GM13977 (cell line): ENCODE measurements around the gene VIPR2.

Experiments
- DNase-seq: peaks from one replicate; pipeline ENCODE4 v3.0.0; 2012; ENCODE audit warnings: low spot score
- CTCF ChIP-seq: IDR thresholded peaks from 2 replicates; pipeline ENCODE4 v1.5.1; 2012; ENCODE audit warnings: mild to moderate bottlenecking, control low read depth; ENCODE audit not compliant: insufficient read depth; ENCODE audit errors: extremely low read depth, missing control alignments
- in situ Hi-C: fragments of 300-500 bp; cut with MboI; formaldehyde crosslinking; loops from one replicate; pipeline ENCODE4 v1.12.0; 2022; ENCODE audit warnings: low sequenced_read_pairs, low pct_unique_long_range_greater_than_20kb, mixed read lengths, inconsistent platforms; ENCODE audit not compliant: unreplicated experiment

The VIPR2 gene

DNA sequence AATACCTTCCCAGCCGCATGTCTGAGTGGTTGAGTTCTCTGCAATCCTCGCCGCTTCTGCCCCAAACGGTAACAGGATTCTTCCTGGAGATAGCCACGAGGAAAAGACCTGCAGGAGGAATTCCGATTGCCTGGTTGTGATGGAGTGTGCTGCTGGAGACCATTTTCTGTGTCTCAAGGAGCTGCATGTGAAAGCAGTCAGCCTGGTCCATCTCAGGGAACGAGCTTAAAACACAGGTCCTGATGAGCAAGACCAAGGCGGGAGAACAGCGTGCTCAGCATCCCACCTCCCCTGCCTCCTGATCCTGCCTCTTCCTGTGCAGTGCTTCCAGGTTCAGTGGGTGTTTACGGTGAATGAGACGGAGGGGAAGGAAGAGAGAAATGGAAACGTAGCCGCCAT lies 26.5 kb downstream of the VIPR2 start:
- in situ Hi-C loops = no loop called here
- TF ChIP-seq CTCF = no peak
- DNase-seq = no peak

GRCh38 chr7:159117366-159118196 lies 27.1 kb downstream of the VIPR2 start:
- TF ChIP-seq CTCF = no peak
- in situ Hi-C loops = no loop called here
- DNase-seq = no peak

DNA sequence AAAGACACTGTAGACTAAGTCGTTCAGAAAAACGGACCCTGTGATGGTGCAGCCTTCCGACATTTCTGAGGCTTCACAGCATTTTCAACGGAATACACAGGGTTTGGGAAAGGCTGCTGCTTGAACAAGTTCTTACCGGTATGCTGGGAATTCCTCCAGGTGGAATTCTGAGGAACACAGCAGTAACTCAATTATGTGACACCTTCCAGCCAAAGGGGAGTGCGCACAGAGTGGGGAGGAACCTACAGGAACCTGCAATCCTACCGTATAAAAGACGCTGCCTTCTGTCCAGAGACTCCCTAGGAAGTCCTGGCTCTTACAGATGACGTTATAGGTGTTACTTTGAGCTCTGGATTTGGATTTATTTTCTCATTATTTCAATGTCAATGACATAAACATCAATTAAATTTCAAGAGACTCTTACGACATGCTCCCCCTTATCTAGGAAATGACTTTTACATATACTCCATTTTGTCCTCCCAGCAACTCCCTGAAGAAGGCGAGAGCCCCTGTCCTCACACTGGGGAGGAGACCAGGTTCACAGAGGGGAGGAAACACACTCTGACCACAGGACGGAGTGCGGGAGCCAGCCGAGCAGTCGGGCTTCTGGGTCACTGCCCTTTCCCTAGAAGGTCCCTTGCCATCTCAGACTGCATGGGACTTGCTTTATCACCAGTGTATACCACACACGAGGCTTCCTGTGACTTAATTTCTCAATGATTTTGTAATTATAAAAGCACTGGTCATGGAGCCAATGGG lies 27.9 kb downstream of the VIPR2 start:
- DNase-seq = no peak
- in situ Hi-C loops = no loop called here
- no peak for TF ChIP-seq CTCF

DNA sequence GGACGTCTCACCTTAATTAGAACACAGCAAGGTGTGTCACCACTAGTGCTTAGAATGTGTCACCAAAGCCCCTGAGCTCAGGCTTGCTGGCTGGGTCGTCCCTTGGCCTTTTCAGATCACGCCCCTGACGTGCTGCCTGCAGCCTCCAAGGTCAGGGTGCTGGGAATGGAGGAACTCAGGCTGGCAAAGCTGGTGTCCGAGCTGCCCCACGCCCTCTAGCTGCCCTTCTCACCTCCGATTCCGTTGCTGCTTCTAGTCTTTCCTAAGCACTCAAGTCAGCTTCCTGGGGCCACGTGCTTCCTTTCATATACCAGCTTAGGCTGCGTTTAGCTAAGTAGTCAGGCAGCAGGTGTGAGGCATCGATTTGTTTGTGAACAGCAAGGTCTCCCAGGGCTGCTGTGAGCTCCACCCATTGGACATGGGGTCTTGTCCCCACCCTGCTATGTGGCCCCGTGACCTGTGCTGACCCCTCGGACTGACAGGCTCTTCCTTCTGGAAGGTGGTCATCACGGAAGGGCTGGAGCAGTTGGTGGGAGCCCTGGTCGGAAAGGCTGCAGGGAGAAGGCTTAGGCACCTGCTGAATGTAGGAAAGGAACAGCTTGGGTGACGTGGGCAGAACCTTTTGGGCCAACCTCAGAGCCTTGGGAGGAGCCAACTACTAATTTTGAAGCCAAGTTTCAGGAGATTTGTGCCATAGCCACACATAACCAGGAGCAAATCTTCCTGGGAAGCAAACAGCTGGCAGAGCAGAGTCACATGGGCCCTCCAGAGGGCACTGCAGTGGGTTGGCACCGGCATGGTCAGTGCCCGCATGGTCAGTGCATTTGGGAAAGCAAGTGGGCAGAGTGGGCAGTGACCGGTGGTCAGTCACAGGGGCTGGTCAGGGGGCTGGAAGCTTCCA lies 28.8 kb downstream of the VIPR2 start:
- no peak for TF ChIP-seq CTCF
- no peak for DNase-seq
- in situ Hi-C loops = no loop called here

- DNase-seq = no peak
- in situ Hi-C loops = no loop called here
- no peak for TF ChIP-seq CTCF
Observed at GRCh38 chr7:159114981-159115380, 29.7 kb downstream of the VIPR2 start.

- in situ Hi-C loops = no loop called here
- TF ChIP-seq CTCF = no peak
- DNase-seq = no peak
Observed at GRCh38 chr7:159114096-159114495, 30.6 kb downstream of the VIPR2 start.
